ENCODE results near the gene IGF1R. TPM values are rescaled to one million over a fixed set of nuclear protein-coding genes. Genes with fewer than 3 reads are reported as not detected.

Gene IGF1R
- total RNA-seq, 1 experiment from 2014 or later = 51.6 TPM

DNA sequence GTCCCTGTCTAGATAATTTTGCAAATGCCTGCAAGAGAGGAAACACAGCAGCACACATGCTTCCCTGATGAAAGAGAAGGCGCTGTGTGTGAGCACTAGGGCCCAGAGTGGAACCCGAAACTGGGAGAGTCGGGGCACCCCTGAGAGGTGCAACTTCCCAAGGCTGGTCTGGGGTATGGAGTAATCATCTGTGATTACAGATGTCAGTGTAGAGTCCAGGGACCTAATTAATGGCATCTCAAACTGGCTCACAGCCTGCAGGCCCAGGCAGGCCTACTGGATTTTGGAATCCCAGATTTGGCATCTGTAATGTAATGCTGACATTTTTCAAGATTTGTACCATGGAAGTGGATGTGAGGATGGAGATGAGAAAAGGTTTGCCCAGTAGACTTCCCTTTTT lies 329.8 kb downstream of the IGF1R start:
- H3K27ac Mint-ChIP-seq (ENCODE audit: unreplicated experiment) = no peak overlapping the region
- no peaks in the 10 kb centered on the region for H3K27me3 Mint-ChIP-seq (ENCODE audit: insufficient read depth, unreplicated experiment)
- no peaks in the 10 kb centered on the region for H3K9me3 Mint-ChIP-seq (ENCODE audit: unreplicated experiment)
- no peak overlapping the region for H3K4me3 Mint-ChIP-seq (ENCODE audit: unreplicated experiment)
- Histone ChIP-seq H3K36me3 (ENCODE audit: control insufficient read depth, insufficient read depth, low read length) (no peaks in the 10 kb centered on the region), H3K4me1 (no peaks in the 10 kb centered on the region), H3K9me3 (no peaks in the 10 kb centered on the region), H3K27me3 (replicated peaks; ENCODE audit: control insufficient read depth, insufficient read depth, low read length) (no peaks in the 10 kb centered on the region), H3K4me3 (ENCODE audit: low read depth, low read length) (no peak overlapping the region)
- no TSS peak for BruUV-seq (replicated peaks)
- intact Hi-C loops (cut with micrococcal nuclease; ENCODE audit: unreplicated experiment) = no loop called here
- H3K36me3 Mint-ChIP-seq (ENCODE audit: insufficient read depth, unreplicated experiment) = no peaks in the 10 kb centered on the region
- no peak for DNase-seq
- ChIA-PET POLR2A (no interaction called here), CTCF (no interaction called here)
- no peaks in the 10 kb centered on the region for H3K4me1 Mint-ChIP-seq (ENCODE audit: low read depth, unreplicated experiment)
- TF ChIP-seq, protein P1, sequence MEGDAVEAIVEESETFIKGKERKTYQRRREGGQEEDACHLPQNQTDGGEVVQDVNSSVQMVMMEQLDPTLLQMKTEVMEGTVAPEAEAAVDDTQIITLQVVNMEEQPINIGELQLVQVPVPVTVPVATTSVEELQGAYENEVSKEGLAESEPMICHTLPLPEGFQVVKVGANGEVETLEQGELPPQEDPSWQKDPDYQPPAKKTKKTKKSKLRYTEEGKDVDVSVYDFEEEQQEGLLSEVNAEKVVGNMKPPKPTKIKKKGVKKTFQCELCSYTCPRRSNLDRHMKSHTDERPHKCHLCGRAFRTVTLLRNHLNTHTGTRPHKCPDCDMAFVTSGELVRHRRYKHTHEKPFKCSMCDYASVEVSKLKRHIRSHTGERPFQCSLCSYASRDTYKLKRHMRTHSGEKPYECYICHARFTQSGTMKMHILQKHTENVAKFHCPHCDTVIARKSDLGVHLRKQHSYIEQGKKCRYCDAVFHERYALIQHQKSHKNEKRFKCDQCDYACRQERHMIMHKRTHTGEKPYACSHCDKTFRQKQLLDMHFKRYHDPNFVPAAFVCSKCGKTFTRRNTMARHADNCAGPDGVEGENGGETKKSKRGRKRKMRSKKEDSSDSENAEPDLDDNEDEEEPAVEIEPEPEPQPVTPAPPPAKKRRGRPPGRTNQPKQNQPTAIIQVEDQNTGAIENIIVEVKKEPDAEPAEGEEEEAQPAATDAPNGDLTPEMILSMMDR (IDR thresholded peaks at IDR 0.05; ENCODE audit: insufficient read depth in 1 of 2, low read depth in 1 of 2, low read length in 1 of 2, severe bottlenecking in 1 of 2, unreplicated experiment in 1 of 2) = no peak

DNA sequence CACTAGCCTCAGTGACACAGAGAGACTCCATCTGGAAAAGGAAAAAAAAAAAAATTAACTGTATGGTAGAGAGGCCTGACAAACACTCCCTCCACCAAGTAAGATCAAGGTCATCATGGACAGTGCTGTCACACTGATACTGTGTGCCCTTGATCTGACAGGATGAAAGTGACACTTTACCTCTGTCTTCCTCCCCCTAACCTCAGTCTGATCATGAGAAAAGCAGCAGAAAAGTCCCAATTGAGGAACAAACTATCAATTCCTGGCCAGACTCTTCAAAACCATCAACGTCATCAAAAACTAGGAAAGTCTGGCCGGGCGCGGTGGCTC lies 332.5 kb downstream of the IGF1R start:
- ChIA-PET CTCF (no interaction called here), POLR2A (no interaction called here)
- intact Hi-C loops (cut with micrococcal nuclease; ENCODE audit: unreplicated experiment) = no loop called here

DNA sequence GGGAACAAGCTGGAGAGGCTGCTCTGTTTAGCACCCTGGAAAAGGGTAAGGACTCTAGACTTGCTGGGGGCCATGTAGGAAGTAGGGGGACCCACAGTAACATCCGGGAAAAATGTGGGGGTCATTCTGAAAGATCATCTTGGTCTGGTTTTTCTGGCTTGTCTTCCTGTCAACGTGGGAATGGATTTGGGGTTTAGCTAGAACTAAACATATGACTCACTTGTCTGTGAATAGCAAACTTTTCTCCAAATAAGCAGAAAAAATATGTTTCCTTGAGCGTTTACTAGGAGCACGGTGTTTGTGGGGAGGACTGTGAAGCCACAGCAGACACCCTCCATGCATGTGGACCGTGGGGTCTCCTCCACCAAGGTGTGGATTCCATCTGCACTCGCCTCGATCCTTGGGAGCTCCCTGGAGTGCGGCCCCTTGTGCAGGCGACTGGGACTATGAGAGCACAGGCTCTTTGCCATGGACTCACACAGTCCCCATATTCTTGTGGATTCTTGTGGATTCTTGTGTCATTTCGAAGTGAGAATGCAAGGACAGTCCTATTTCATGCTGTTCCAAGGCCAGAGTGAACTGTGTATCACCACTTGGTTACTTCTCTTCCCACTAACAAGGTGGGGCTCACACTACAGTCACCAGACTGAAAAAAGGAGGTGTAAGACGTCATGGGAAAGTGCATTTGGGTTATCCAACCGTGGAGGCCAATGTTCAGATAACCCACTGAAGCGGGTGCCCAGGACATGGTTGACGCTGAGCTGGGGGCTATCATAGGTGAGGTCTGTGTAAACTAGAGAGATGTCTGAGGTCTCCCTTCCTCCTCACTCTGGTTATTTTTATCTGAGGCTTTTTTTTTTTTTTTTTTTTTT lies 333.7 kb downstream of the IGF1R start:
- Histone ChIP-seq H3K4me3 (ENCODE audit: low read depth, low read length) (no peak overlapping the region), H3K9me3 (peaks cover 5% of the 10 kb centered on the region; the same call in 1 of the 2 replicates), H3K4me1 (no peaks in the 10 kb centered on the region), H3K36me3 (ENCODE audit: control insufficient read depth, insufficient read depth, low read length) (no peaks in the 10 kb centered on the region), H3K27me3 (replicated peaks; ENCODE audit: control insufficient read depth, insufficient read depth, low read length) (no peaks in the 10 kb centered on the region)
- no peaks in the 10 kb centered on the region for H3K36me3 Mint-ChIP-seq (ENCODE audit: insufficient read depth, unreplicated experiment)
- intact Hi-C loops (cut with micrococcal nuclease; ENCODE audit: unreplicated experiment) = no loop called here
- no peak overlapping the region for H3K4me3 Mint-ChIP-seq (ENCODE audit: unreplicated experiment)
- POLR2A ChIA-PET = no interaction called here
- no peaks in the 10 kb centered on the region for H3K27me3 Mint-ChIP-seq (ENCODE audit: insufficient read depth, unreplicated experiment)
- CTCF ChIA-PET = no interaction called here
- H3K9me3 Mint-ChIP-seq (ENCODE audit: unreplicated experiment) = peaks cover 18% of the 10 kb centered on the region
- TF ChIP-seq, protein P1 (IDR thresholded peaks at IDR 0.05; ENCODE audit: insufficient read depth in 1 of 2, low read depth in 1 of 2, low read length in 1 of 2, severe bottlenecking in 1 of 2, unreplicated experiment in 1 of 2) = no peak
- no peak for DNase-seq
- BruUV-seq (replicated peaks) = no TSS peak
- H3K4me1 Mint-ChIP-seq (ENCODE audit: low read depth, unreplicated experiment) = no peaks in the 10 kb centered on the region
- H3K27ac Mint-ChIP-seq (ENCODE audit: unreplicated experiment) = no peak overlapping the region

More for the DNA sequence above, 332.5 kb downstream of the IGF1R start:
- TF ChIP-seq, protein P1 (IDR thresholded peaks at IDR 0.05; ENCODE audit: insufficient read depth in 1 of 2, low read depth in 1 of 2, low read length in 1 of 2, severe bottlenecking in 1 of 2, unreplicated experiment in 1 of 2) = no peak
- Histone ChIP-seq H3K4me1 (no peaks in the 10 kb centered on the region), H3K27me3 (replicated peaks; ENCODE audit: control insufficient read depth, insufficient read depth, low read length) (no peaks in the 10 kb centered on the region), H3K9me3 (no peaks in the 10 kb centered on the region; the same call in 1 of the 2 replicates), H3K4me3 (ENCODE audit: low read depth, low read length) (no peak overlapping the region), H3K36me3 (ENCODE audit: control insufficient read depth, insufficient read depth, low read length) (no peaks in the 10 kb centered on the region)
- peaks cover 5% of the 10 kb centered on the region for H3K9me3 Mint-ChIP-seq (ENCODE audit: unreplicated experiment)
- no TSS peak for BruUV-seq (replicated peaks)
- no peak overlapping the region for H3K4me3 Mint-ChIP-seq (ENCODE audit: unreplicated experiment)
- no peak overlapping the region for H3K27ac Mint-ChIP-seq (ENCODE audit: unreplicated experiment)
- H3K27me3 Mint-ChIP-seq (ENCODE audit: insufficient read depth, unreplicated experiment) = no peaks in the 10 kb centered on the region
- no peaks in the 10 kb centered on the region for H3K4me1 Mint-ChIP-seq (ENCODE audit: low read depth, unreplicated experiment)
- H3K36me3 Mint-ChIP-seq (ENCODE audit: insufficient read depth, unreplicated experiment) = no peaks in the 10 kb centered on the region
- DNase-seq = no peak

Measured in Caco-2 (cell line).